HG02973 (cell line): ENCODE measurements around the gene KRT78.
"Not testable (repeated sequence)": the region's sequence is repeated elsewhere in the genome, so short reads cannot be mapped to it uniquely, and the experiment has no call there.

Experiments used
- ATAC-seq: cut with Tn5 transposase; IDR thresholded peaks from one replicate; pipeline ENCODE4 v1.9.1; 2021; ENCODE audit warnings: moderate library complexity; ENCODE audit not compliant: unreplicated experiment

The KRT78 gene

DNA sequence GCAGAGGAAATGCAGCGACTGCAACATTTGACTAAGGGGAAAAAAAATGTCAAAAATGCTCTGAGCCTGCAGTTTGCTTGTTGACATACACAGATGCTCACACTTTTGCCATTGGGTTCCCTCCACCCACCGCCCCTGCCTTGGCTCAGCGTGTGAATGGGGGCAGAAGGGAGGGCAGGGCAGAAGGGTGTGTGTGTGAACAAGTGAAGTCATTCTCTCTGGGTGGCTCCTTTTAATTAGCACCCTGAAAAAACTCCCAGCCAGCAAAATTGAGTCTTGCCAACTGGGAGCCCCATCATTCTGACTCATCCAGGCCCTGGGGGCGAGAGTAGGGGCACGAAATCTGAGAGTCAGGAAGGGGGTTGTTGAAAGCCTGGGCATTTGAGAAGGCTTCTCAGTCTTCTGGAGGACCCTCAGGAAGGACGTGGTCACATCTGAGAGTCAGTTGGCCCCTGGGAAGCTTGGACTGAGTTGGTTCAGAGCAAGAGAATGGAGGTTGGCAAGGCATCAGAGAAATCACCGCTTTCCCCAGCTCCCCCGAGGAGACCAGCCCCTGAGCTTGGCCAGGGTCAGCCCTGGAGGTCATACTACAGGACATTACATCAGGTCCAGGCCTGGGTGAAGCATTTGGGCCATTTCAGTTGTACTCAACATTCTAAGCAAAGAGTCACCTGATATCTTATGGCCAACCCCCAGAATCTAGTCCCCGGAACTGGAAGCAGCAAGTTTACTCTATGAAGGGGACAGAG, 22.7 kb upstream of the KRT78 start:
- ATAC-seq = no peak

GRCh38 chr12:52870361-52871290, 21.8 kb upstream of the KRT78 start:
- ATAC-seq = no peak

GRCh38 chr12:52867642-52868041, 18.8 kb upstream of the KRT78 start:
- ATAC-seq = no peak

- no peak for ATAC-seq
These were observed 18.4 kb upstream of the KRT78 start for GRCh38 chr12:52867152-52867551.

- no peak for ATAC-seq
These were observed 16.5 kb upstream of the KRT78 start for GRCh38 chr12:52865090-52865944.

GRCh38 chr12:52862023-52862422, 13.2 kb upstream of the KRT78 start:
- no peak for ATAC-seq

- ATAC-seq = no peak
These were observed 12.7 kb upstream of the KRT78 start for GRCh38 chr12:52861511-52861910.

GRCh38 chr12:52860102-52860823, 11.5 kb upstream of the KRT78 start:
- no peak for ATAC-seq

GRCh38 chr12:52857500-52857899, 8.7 kb upstream of the KRT78 start:
- no peak for ATAC-seq

DNA sequence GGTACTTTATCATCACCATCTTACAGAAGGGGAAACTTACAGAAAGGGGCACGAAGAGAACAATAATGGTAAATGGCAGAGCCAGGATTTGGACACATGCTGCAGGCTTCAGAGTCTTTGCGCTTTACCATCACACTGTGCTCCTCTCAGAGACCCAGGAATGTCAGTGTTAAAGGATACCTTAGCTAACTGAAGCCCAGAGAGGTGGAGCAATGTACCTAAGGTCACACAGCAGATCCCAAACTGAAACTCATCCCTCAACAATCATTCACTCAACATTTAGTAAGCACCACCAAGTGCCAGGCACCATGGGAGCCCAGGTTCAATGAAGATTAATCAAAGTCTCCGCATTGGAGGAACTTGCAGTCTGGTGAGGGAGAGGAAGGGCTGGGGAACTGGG, 8.0 kb upstream of the KRT78 start:
- ATAC-seq = no peak

- not testable (repeated sequence) for ATAC-seq
These were observed 7.3 kb upstream of the KRT78 start for GRCh38 chr12:52856077-52856476.

DNA sequence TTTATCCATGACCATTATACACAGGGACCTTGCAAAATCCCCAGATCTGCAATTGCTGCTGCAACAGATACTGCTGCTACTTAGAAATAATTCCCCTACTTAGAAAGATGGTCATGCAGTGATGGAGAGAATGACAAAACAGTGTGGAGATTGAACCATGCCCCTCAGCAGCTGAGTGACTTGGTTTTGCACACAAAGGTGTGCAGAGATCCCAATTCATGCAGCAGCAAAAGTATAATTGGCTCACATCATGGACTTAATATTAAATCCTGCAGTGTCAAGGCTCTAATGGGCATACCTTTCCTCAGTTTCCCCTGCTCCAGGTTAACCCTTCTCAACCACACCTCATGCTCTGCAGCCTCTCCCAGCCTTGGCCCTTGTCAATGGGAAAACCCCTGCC, 3.0 kb upstream of the KRT78 start:
- no peak for ATAC-seq

GRCh38 chr12:52850681-52851080, 1.9 kb upstream of the KRT78 start:
- no peak for ATAC-seq

- no peak for ATAC-seq
These were observed 717 bp upstream of the KRT78 start for GRCh38 chr12:52849511-52849910.

GRCh38 chr12:52847335-52848102, 1.3 kb downstream of the KRT78 start:
- ATAC-seq = no peak

DNA sequence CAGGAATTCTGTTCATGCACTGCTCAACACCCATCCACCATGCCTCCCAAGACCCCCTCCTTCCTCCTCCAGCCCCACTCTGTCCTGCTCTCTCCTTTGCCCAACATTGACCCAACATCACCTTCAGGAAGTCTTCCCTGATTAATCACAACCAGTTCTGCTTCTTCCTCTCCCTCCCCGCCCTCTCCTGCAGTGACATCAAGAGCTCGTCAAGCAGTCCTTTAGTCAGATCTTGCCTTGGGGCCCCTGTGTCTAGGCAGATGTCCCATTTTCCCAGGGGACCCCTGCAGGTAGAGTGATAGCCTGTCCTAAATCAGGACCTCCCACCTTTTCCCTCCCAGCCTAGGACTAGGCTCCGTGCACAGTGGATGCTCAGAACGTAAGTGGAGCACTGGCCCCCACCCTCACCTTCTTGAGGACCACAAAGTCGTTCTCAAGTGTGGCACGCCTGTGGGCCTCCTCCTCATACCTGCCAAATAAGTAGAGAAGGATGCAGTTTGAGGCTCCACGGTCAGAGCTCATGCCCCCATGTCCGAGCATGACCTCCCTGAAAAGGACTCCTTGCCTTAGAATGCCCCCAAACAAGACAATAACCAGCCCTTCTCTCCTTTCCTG, 2.3 kb downstream of the KRT78 start:
- ATAC-seq = no peak

- ATAC-seq = no peak
These were observed 2.8 kb downstream of the KRT78 start for GRCh38 chr12:52845946-52846345.

DNA sequence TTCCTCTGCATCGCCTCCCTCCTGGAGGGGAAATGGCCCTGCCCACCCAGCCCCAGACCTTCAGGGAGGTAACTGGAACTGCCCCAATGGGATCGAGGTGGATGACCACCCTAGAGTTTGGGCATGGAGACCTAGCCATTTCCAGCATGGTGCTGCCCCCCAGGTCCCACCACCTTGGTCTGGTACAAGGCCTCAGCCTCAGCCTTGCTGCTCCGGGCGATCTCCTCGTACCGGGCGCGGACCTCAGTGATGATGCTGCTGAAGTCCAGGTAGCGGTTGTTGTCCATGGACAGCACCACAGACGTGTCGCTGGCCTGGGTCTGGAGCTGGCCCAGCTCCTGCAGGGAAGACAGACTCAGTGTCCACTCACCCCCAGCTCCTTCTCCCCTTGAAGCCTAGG, 4.4 kb downstream of the KRT78 start:
- no peak for ATAC-seq

GRCh38 chr12:52839436-52840105, 9.2 kb downstream of the KRT78 start:
- no peak for ATAC-seq
